Vagina (tissue), 2 donors: ENCODE measurements around the gene NOB1. TPM values are rescaled to one million over a fixed set of nuclear protein-coding genes. Genes with fewer than 3 reads are reported as not detected.

ENCODE experiments used
- DNase-seq, 2 donors: peaks; one replicate each; pipeline ENCODE4 v3.0.0-alpha.2; 2017; ENCODE audit errors: extremely low spot score in 2 of 2
- H3K27ac ChIP-seq: fragments of 200-600 bp; sonication (generic); one replicate; pipeline ENCODE4 v1.5.1; 2019
- H3K27me3 ChIP-seq: fragments of 200-600 bp; sonication (generic); one replicate; pipeline ENCODE4 v1.5.1; 2019
- H3K36me3 ChIP-seq, 2 donors: fragments of 200-600 bp; sonication (generic); one replicate each; pipeline ENCODE4 v1.5.1; 2017 to 2019
- H3K4me1 ChIP-seq: fragments of 200-600 bp; sonication (generic); one replicate; pipeline ENCODE4 v1.5.1; 2019
- H3K4me3 ChIP-seq, 2 donors: fragments of 200-600 bp; sonication (generic); 1 replicate in 1 of 2; 2 replicates in 1 of 2; pipeline ENCODE4 v1.5.1; 2016 to 2019
- H3K9me3 ChIP-seq: fragments of 200-600 bp; sonication (generic); one replicate; pipeline ENCODE4 v1.5.1; 2019
- POLR2A ChIP-seq, 2 donors: fragments of 450-650 bp; IDR thresholded peaks; one replicate each; pipeline ENCODE4 v1.6.1; 2017; ENCODE audit warnings: antibody characterized with exemption in 2 of 2, mild to moderate bottlenecking in 2 of 2, moderate library complexity in 2 of 2
- POLR2AphosphoS5 ChIP-seq, 2 donors: sonication (generic); formaldehyde crosslinking; IDR thresholded peaks; one replicate each; pipeline ENCODE4 v1.9.0; 2017; ENCODE audit warnings: antibody characterized with exemption in 2 of 2, mild to moderate bottlenecking in 2 of 2, low read depth in 1 of 2; ENCODE audit not compliant: insufficient read depth in 1 of 2
- intact Hi-C: fragments of 100-400 bp; cut with DNase I; formaldehyde crosslinking; loops from one replicate; pipeline ENCODE4 v1.15.1; 2023
- total RNA-seq: library from RNA; depleted of rRNA; stranded (reverse); fragments of >200 nt; gene quantifications from one replicate; pipeline ENCODE4 v1.2.3, GENCODE V29; 2016
- TF ChIP-seq, protein P1 (sequence below), 3 experiments: fragments of 450-650 bp in 2 of 3; fragments of 200-600 bp in 1 of 3; sonication (generic) in 1 of 3; IDR thresholded peaks; one replicate each; pipeline ENCODE4 v1.5.1; 2017 to 2019; ENCODE audit warnings: antibody characterized with exemption in 3 of 3, mild to moderate bottlenecking in 2 of 3, moderate library complexity in 2 of 3

The NOB1 gene
- total RNA-seq, 1 donor from 2014 or later, result 67.0 TPM

DNA sequence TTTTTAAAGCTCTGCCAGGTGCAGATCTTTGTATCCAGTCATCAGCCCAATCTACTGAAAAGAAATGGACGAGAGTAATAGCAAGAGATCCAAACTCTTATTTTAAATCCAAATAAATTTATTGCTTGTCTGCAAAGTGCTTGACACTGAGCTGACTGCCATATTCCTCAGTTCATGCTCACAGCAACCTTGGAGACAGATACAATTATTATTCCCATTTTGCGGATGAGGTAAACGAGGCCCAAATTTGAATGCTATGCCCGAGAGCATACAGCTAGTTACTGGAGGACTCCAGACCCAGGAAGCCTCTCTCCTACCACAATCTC is 620 bp downstream of the NOB1 start:
- no peak for TF ChIP-seq POLR2A (IDR thresholded peaks at IDR 0.05)
- TF ChIP-seq, protein P1, sequence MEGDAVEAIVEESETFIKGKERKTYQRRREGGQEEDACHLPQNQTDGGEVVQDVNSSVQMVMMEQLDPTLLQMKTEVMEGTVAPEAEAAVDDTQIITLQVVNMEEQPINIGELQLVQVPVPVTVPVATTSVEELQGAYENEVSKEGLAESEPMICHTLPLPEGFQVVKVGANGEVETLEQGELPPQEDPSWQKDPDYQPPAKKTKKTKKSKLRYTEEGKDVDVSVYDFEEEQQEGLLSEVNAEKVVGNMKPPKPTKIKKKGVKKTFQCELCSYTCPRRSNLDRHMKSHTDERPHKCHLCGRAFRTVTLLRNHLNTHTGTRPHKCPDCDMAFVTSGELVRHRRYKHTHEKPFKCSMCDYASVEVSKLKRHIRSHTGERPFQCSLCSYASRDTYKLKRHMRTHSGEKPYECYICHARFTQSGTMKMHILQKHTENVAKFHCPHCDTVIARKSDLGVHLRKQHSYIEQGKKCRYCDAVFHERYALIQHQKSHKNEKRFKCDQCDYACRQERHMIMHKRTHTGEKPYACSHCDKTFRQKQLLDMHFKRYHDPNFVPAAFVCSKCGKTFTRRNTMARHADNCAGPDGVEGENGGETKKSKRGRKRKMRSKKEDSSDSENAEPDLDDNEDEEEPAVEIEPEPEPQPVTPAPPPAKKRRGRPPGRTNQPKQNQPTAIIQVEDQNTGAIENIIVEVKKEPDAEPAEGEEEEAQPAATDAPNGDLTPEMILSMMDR (IDR thresholded peaks at IDR 0.05), result no peak
- TF ChIP-seq POLR2AphosphoS5 (IDR thresholded peaks at IDR 0.05; ENCODE audit: insufficient read depth in 1 of 2, low read depth in 1 of 2), result no peak
- Histone ChIP-seq H3K27ac (peak overlapping the region; percentile 71), H3K4me1 (peaks cover 23% of the 10 kb centered on the region), H3K27me3 (no peaks in the 10 kb centered on the region), H3K36me3 (peaks cover 0 to 30% of the 10 kb centered on the region in 2 donors), H3K4me3 (peak overlapping the region; percentile 90 to 96), H3K9me3 (no peaks in the 10 kb centered on the region)
- DNase-seq, result no peak
- intact Hi-C loops, result loop anchor here (2.0 to 5.0 kb wide), 2 partner anchors 43 to 357 kb away; no protein-coding TSS in a partner anchor

DNA sequence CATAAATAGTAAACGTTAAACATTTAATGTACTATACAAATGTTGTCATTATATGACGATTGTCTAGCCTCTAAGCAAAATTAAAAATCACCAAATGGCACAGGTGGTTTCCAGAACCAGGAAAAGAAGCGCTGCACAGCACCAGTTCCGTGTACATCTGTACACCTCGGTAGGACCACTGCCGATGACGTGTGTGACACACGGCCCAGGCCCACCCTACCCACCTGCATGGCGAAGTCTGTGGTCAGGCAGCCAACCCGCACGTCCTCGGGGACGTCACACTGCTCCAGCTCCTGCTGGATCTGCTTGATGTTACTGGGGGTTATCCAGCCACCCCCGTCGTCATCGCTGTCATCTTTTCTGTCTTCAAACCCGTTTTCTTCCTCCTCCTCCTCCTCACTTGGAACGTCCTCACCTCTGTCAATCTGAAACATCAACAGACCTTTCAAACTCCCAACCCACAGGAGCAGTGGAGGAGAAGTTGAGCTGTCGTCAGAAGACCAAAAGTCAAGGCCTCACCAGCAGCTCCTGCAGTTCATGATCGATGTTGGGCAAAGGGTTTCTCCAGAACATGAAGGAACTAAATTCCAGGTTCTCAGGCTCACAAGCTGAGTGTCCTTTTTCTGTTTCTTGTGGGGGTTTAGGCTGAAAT is 5.9 kb downstream of the NOB1 start:
- no peaks in the 10 kb centered on the region for H3K9me3 ChIP-seq
- DNase-seq, result no peak
- no peaks in the 10 kb centered on the region for H3K27me3 ChIP-seq
- no peak overlapping the region for H3K4me3 ChIP-seq
- H3K4me1 ChIP-seq, result peaks cover 18% of the 10 kb centered on the region
- H3K27ac ChIP-seq, result no peak overlapping the region
- intact Hi-C loops, result no loop called here
- TF ChIP-seq, protein P1 (IDR thresholded peaks at IDR 0.05), result no peak
- no peak for TF ChIP-seq POLR2A (IDR thresholded peaks at IDR 0.05)
- TF ChIP-seq POLR2AphosphoS5 (IDR thresholded peaks at IDR 0.05; ENCODE audit: insufficient read depth in 1 of 2, low read depth in 1 of 2), result no peak
- peaks cover 0 to 80% of the 10 kb centered on the region in 2 donors for H3K36me3 ChIP-seq

DNA sequence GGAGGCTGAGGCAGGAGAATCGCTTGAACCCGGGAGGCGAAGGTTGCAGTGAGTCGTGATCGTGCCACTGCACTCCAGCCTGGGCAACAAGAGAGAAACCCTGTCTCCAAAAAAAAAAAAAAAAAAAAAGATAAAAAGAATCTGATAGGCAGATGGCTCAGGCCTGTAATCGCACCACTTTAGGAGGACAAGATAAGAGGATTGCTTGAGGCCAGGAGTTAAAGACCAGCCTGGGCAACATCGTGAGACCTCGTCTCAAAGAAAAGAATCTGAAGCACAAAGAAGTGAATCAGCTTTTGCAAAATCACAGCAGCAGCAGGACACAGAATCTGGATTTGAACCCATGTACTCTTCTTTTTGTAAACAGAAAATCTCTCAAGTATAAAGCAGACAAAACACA is 7.6 kb downstream of the NOB1 start:
- TF ChIP-seq POLR2AphosphoS5 (IDR thresholded peaks at IDR 0.05; ENCODE audit: insufficient read depth in 1 of 2, low read depth in 1 of 2) (no peak), POLR2A (IDR thresholded peaks at IDR 0.05) (no peak)
- TF ChIP-seq, protein P1 (IDR thresholded peaks at IDR 0.05), result no peak
- Histone ChIP-seq H3K27me3 (no peaks in the 10 kb centered on the region), H3K4me3 (no peak overlapping the region), H3K36me3 (peaks cover 0 to 90% of the 10 kb centered on the region in 2 donors), H3K27ac (no peak overlapping the region), H3K9me3 (no peaks in the 10 kb centered on the region), H3K4me1 (peaks cover under 1% of the 10 kb centered on the region)
- DNase-seq, result no peak
- intact Hi-C loops, result no loop called here

DNA sequence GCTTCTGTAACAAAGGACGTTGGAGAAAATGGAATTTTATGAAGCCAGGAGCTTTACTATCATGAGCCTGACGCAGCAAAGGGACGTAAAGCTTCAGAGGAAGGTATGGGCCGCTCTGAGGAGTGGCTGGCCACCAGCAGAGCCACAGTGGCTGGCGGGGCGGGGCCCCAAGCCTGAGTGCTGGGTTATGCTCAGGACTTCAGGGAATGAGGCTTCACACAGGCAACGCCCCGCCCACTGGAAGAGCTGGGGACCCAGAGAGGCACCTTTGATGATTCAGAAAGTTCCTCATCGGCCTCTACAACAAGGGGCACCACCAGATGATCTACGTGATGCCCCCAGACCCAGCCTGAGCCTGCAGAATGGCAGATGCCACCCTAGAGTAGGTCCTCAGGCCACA is 8.8 kb downstream of the NOB1 start:
- H3K27me3 ChIP-seq, result no peaks in the 10 kb centered on the region
- H3K4me1 ChIP-seq, result no peaks in the 10 kb centered on the region
- H3K4me3 ChIP-seq, result no peak overlapping the region
- TF ChIP-seq, protein P1 (IDR thresholded peaks at IDR 0.05), result no peak
- TF ChIP-seq POLR2AphosphoS5 (IDR thresholded peaks at IDR 0.05; ENCODE audit: insufficient read depth in 1 of 2, low read depth in 1 of 2) (no peak), POLR2A (IDR thresholded peaks at IDR 0.05) (no peak)
- DNase-seq, result no peak
- intact Hi-C loops, result no loop called here
- peaks cover 0 to 91% of the 10 kb centered on the region in 2 donors for H3K36me3 ChIP-seq
- H3K27ac ChIP-seq, result no peak overlapping the region
- H3K9me3 ChIP-seq, result no peaks in the 10 kb centered on the region

DNA sequence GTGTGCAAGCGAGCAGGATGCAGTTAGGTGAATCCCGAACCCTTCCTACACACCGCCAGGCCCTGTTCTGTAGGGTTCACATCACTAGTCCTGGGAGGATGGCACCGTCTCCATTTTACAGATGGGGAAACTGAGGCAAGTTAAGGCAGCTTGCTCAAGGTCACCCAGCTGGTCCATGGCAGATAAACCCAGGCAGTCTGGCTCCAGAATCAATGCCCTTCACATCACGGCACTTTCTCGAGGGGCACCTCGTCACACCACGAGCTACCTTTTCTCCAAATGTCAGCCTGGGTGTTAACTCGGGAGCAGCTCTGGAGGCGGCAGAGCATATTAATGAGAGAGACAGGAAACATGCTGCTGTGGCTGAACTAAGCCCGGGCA is 9.5 kb downstream of the NOB1 start:
- TF ChIP-seq POLR2AphosphoS5 (IDR thresholded peaks at IDR 0.05; ENCODE audit: insufficient read depth in 1 of 2, low read depth in 1 of 2), result no peak
- TF ChIP-seq POLR2A (IDR thresholded peaks at IDR 0.05), result no peak
- TF ChIP-seq, protein P1 (IDR thresholded peaks at IDR 0.05), result no peak
- Histone ChIP-seq H3K36me3 (peaks cover 0 to 87% of the 10 kb centered on the region in 2 donors), H3K4me3 (no peak overlapping the region), H3K27ac (no peak overlapping the region), H3K4me1 (no peaks in the 10 kb centered on the region), H3K9me3 (no peaks in the 10 kb centered on the region), H3K27me3 (no peaks in the 10 kb centered on the region)
- intact Hi-C loops, result no loop called here
- no peak for DNase-seq
